GM19043 (cell line): ENCODE results near the gene KRTAP10-1.

ENCODE experiments used
- ATAC-seq: cut with Tn5 transposase; IDR thresholded peaks from one replicate; pipeline ENCODE4 v1.9.1; 2021; ENCODE audit warnings: low read depth; ENCODE audit not compliant: unreplicated experiment

KRTAP10-1 gene

DNA sequence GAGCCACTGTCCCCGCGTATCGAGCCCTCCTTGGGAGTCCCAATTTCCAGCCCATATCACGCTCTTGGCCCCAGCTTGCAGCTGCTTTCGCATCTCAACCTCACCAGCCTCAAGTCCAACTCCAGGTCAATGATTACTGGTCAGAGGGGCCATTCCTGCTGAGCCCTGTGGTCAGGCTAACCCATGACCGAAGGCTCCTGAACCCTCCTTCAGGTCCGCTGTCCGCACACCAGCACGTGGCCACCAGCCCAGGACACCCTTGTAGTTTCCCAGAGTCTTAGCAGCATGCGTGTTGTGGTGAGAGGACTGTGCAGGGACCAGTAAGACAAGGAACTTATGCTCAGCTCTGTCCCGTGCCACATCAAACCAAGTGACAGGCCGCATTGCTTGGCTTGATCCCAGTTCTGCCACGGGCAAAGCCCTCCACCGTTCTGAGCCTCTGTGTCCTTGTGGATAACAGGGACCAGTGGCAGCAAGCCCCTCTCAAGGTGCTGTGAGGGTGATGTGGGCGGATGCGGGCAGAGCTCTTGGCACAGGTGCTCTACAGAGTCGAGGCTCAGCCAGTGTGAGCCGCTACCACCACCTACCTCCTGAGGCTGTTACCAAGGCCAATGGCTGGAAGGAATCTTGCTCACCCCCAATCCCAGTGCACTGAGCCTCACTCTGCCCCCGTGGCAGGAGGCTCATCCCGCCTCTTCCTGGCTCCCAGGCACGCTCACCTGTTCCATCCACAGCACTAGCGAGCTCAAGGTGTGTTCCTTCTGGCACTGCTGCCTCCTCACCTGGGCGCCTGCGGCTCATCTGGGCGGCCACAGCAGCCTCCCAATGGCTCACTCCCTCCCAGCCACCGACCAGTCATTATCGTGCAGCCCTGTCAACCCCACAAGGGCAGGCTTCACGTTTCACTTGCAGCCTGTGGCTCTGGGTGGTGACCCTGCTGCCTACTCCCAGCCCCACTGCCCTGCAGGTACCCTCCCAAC lies 20.4 kb downstream of the KRTAP10-1 start:
- ATAC-seq: no peak

DNA sequence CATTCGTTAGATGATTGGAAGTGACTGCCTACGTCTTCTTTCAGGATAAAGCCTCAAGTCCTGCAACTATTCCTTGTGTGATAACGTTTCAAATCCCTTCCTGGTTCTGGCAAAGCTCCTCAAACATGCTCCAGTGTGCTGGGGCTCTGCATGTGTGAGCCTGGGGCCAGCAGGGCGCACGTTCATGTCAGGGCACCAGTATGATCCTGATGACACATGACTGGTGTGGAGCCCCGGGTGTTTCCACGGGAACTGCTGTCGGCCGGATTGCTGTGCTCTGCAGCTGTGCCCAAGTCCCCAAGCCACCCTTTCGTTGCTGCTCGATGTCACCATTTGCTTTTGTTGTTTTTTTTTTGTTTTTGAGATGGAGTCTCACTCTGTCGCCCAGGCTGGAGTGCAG lies 21.3 kb downstream of the KRTAP10-1 start:
- no peak for ATAC-seq

DNA sequence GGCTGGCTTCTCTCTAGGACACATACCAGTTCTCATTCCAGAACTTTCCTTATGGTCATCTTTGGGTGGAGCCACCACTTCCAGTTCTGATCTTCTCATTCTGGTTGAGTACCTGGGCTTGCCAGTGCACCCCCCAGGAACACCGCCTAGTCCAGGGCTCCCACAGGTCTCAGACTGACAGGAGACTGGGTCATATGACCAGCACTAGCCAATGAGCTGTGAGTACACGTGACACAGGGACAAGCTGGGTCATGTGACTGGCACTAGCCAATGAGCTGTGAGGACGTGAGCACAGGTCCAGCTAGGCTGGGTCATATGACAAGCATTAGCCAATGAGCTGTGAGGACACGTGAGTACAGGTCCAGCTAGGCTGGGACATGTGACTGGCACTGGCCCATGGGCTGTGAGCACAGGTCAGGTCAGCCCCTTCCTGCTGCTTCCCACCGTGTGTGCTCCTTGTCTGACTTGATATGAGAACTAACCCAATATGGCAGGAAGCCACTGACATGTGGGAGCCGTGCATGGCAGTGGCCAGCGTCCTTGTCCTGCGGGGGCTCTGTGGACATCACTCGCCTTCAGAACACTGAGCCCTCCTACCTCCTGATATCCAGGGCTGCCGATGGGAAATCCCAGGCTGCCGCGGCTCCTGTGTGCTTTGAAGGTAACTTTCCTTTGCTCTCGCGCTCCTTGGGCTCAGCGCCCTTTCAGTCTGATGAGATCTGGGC lies 22.7 kb downstream of the KRTAP10-1 start:
- ATAC-seq: no peak

DNA sequence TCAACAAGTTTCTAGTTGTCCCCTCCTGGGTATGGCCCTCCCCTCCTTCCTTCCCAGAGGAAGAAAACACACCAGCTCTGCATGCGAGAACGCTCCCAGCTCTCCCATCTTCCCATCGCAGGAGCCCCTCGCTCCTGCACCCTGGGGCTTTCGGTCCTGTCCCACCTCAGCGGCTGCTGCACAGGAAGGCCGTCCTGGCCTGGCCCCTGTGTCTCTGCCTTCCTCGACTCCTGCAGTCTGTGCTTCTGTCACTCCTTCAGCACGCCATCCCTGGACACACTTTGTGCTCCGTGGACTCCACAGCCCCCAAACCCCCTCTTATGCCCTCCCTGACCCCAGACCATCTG lies 23.2 kb downstream of the KRTAP10-1 start:
- ATAC-seq: no peak

DNA sequence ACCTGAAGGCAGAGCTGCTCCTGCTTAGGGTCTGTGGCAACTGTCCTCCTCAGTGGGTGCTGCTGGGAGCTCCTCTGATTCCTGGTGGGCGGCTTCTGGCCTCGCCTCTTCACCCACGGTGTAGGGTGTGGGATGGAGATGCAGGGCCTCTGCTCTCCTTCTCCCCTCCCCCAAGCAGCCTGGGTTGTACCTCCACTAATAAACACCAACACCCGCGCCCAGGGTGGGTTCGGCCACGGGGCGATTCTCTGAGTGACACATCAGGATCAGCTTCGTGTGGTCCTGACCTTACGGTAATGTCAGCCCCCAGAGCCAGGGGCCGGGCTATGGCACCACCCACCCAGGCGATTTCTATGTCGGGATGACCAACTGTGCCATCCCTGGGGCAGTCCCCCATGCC lies 23.7 kb downstream of the KRTAP10-1 start:
- no peak for ATAC-seq

DNA sequence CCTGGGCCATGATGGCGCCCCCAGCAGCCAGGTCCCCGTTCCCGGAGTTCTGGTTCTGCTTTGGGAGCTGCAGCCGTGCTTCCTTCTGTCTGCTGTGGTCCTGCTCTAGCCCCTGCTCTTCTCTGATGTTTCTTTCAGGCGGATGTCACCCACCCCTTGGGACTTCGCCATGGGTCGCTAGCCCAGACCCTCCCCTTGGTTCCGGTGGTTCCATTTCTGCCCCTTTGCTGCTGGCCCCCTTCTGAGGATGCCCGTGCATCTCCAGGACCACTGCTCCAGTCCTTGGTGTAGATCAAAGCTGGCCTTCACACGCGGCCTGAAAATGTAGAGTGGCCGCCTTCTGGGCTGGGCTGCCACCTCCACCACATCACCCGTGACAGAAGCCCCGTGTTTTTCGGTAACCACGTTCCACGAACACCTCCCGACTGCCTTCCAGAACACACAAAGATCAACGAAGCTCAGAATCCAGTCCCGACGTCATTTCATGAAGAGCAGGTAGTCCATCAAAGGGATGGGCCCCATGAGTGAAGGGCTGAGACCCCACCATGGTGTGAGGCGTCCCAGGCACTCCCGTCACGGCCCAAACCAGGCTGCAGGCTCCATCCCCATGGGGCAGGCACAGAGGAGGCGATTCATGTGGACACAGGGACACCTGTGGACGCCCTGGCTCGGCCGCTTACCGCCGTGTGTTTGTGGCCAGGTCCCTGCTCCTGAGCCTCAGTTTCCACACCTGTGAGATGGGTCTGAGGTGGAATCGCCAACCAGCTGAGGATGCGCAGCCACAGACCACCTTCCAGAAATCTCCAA lies 24.4 kb downstream of the KRTAP10-1 start:
- no peak for ATAC-seq

DNA sequence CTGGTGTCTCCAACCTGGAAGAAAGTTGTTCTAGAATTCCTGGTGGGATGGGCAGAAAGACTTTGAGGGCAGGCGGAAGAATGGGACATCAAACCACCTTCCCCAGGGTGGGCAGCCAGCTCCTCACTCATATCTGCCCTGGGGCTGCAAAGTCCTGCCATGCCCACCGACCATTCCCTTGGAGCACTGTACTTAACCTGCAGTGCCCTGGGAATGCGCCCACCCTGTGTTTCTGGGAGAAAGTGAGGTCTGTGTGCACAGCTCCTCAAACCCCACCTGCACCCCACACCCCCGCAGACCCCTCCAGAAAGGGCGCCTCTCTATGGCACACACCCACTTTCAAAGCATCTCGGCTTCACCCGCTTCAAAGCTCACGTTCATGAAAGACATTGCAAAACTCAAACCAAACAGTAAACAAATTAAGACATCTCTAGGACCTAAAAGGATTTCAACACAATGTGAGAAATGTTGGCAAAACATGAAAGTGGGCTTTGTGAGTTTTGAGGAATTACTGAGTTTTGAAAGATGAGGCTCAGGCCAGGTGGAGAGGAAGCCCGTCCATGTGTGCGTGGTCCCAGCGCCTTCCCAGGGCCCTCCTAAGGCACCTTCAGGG lies 25.1 kb downstream of the KRTAP10-1 start:
- no peak for ATAC-seq

DNA sequence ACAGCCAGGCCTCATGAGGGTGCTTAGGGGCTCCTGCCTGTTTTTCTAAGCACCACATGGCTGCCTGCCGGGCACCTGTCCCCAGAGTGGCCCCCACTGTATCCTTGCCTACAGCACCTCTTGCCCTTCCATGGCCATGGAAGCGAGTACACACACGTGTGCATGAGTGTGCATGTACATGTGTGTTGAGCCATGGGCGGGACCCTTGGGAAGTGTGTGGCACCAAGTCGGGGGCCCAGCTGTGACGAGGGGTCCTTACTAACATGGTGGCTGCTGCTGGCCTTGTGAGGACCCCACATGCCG lies 25.8 kb downstream of the KRTAP10-1 start:
- ATAC-seq: no peak

DNA sequence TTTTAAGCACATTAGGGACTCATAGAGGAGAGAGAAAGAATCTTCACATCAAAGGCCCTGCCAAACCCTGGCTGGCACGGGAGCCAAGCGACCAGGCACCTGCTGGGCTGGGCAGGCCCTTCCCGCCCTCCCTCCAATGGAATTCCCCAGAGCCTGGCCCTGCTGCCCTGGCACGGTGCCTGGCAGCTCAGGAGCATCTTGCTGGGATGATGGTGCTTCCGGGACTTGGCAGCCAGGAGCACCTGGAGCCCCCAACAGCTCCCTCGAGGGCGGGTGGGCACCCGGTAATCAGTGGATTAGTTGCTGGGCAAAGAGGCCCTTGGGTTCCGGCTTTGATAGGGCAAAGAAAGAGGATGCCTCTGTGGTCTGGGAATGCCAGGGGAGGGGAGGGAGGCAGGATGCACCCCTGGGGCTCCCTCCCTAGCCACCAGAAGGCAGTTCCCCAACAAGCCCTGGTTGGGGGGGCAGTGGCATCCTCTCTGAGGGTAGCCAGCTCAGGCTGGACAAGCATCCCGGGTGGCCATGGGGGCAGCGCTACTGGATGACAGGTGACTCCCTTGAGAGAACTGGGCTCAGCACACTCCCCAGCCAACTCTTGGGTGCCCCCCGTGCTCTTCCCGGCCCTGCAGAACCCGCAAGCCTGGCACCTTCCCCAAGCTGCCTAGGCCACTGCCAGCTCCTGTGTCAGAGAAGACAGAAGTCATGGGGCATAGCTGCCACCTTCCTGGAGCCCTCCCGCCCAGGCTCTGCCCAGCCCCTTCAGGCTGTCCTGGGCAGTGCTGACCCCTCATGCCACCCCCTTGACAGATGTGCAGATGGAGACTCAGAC lies 26.4 kb downstream of the KRTAP10-1 start:
- no peak for ATAC-seq

DNA sequence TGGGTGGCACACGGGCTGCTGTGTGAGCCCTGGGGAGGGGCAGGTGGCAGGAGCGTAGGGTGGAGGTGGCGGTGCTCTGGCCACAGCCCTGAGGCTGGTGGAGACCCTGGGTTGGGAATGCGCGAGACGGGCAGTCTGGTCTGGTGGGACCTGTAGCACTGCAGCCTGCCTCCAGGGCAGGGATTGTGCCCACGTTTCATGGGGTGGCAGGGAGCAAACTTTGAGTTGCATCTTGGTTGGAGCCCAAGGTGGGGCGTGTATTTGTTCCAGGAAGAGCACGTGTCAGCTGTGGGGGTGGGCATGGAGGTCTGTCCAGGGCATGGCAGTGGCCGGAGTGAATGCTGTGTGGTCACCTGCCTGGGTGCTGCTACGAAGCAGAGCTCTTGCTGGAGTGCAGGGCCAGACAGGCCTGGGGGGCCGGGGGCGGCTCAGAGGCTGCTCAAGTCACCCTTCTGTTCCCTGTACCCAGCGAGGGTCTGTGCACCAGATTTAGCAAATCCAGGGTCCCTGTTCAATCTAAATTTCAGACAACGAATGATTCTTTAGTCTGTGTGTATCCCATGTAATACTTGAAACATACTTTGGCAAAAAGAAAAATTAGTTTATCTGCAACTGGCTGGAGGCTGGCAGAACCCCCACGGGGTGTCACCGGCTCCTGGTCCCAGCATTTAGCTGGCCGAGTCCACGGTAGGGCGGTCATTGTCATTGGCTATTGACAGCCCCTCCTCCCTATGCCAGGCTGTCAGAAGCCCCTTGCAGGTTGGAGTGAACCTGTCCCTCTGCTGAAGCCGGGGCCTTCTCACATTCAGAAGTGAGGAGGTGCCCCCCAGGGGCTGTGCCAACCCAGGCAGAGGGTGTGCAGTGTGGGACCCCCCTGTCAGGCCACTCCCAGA lies 27.3 kb downstream of the KRTAP10-1 start:
- ATAC-seq: no peak

DNA sequence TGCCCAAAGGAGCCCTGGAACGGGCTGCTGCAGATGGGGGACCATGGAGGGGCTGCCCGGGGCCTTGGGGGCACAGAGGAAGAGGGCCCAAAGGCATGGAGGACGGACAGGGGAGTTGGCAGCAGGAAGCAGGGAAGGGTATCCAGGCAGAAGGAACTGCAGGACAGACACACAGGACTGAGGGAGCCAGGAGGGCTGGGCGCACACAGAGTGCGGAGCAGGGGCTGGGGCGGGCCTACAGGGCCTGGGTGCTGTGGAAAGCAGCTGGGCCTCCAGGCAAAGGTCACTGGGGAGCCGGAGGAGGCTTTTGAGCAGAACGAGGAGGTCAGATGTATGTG lies 28.1 kb downstream of the KRTAP10-1 start:
- ATAC-seq: no peak

DNA sequence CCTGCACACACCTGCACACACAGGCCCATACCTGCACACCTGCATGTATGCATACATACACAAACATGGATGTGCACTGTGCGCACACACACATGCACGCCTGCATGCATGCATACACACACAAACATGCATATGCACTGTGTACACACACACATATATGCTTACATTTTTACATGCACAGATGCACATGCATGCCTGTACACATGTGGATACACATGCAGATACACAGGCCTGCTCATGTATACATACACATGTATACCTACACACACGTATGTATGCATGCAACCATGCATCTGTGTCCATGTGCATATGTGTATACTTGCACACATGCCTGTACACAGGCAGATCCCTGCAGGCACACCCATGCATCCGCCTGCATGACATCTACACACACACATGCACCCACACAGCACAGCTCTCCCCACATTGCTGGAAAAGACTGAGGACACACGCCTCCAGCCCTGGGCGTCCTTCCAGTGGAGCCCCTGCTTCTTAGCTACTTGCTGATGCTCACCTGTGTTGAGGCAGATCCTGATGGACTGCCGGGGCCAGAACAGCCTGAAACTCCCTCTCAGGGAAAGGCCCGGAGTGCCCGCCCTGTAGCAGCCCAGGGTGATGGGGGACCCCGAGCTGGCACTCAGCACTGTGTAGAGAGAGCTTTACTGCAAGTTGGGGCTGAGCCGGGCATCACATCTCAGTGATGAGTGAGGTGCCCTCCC lies 28.6 kb downstream of the KRTAP10-1 start:
- ATAC-seq: no peak

DNA sequence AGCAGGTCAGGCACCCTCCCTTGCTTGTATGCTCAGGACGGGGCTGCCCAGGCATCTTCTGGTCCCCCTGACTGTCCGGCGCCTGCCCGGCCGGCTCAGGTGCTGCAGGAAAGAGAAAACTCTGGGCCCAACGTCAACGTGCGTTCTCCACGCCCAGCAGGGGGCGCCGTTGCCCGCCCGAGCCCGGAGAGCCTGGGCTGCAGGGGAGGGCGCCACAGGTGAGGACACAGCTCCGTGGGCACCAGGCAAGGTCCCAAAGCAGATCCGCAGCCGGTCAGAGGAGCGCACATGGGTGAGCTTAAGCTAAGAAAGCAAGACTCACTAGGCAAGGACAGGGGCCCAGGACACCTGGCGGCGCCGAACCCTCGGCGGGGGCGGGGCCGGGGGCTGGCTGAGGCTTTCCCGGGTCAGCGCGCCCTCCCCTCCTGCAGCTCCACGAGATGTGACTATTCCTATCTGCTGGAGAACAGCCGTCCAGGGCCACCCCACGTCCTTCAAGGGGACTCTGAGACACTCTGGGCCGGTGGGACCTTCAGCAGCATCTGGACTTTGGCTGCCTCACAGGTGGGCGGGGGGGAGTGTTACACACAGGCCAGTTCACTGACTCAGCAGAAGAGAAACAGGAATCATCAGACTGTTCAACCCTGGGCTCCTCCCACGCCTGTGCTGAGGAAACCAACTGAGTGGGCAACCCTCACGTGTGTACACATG lies 29.3 kb downstream of the KRTAP10-1 start:
- no peak for ATAC-seq

DNA sequence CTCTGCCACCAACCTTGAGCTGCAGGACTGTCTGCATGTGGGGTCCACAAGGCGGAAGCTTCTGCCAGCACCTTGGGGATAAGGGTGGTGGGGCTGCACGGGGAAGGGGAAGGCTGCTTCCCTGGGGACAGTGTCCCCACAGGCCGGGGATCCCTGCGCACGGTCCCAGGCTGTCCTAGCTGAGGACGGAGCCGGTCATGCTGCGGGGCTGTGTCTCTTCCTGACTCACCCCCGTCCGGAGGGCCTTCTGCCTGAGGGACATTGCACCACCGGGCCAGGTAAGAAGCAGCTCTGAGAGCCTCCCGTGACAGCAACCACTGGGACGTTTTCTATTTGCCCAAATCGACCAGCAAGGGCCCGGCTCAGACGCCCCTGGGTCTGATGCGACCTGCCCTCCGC lies 29.9 kb downstream of the KRTAP10-1 start:
- ATAC-seq: no peak

DNA sequence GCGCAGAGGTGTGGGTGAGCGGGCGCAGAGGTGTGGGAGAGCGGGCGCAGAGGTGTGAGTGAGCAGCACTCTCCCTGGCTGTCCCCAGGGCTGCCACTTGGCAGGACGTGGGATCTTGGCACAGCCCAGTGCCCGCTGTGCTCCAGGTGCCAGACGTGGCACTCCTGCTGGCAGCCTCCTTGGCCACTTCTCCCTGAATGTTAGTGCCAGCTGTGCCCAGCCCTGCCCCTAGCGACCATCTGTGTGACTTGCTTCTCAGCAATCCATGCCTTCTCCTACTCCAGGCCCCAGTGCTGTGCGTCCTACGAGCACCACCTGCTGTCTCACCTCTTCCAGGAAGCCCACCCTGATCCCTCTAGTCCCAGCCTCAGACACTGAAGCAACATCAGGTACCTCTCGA lies 30.5 kb downstream of the KRTAP10-1 start:
- no peak for ATAC-seq

DNA sequence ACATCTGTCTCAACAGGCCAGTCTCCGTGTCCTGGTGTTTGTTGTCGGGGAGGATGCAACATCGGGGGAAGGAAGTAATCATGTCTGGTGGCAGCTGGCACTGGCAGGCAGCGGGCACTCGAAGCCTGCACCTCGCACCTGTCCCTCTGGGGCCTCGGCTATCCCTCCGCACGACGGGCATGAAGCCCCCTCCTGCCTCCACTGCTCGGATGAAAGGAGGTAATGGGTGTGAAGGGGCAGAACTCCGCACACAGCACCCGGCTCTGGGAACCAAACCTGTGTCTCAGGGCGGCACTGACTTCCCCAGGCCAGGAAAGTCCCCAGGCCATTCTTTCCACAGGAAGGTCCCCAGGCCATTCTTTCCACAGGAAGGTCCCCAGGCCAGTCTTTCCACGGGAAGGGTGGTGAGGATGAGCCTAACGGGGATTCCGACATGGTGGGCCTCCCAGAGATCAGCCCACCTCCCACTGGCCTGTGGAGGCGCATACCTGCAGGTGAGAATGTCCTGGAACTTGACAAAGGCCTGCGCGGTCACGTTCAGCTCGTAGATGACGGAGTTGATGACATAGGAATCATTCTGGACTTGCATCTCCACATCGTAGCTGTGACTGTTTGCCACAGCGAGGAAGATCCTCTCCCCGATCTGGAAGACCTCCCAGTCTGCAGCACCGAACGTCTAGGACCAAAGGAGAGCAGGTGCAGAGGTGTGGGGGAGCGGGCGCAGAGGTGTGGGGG lies 31.1 kb downstream of the KRTAP10-1 start:
- ATAC-seq: no peak

DNA sequence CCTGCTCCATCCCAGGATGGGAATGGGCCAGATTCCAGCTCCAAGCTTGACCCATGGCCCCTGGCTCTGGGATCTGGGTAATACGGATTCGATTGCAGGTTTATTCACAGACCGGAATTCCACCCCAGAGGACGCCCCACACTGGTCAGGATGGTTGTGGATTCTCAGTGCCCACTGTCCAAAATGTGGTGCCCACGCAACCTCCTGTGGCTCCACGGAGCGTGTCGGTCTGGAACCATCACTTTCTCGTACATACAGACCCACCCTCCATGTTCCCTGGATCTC lies 31.6 kb downstream of the KRTAP10-1 start:
- no peak for ATAC-seq
